AG04449 (cell line): ENCODE results near the gene TBC1D2.
"Not testable (repeated sequence)": the region's sequence is repeated elsewhere in the genome, so short reads cannot be mapped to it uniquely, and the experiment has no call there.

Experiments
- CTCF ChIA-PET: fragments of 350-600 bp; formaldehyde crosslinking; extraction: SDS; loops from one replicate; lab custom pipeline; 2021; ENCODE audit warnings: antibody characterized with exemption; lab: Yijun Ruan, JAX
- POLR2A ChIA-PET: fragments of 400-600, 350-600 bp; formaldehyde crosslinking; extraction: SDS; loops from one replicate; lab custom pipeline; 2020; ENCODE audit warnings: antibody characterized with exemption, inconsistent platforms; lab: Yijun Ruan, JAX
- DNase-seq: peaks from one replicate; pipeline ENCODE4 v3.0.0-alpha.2; 2010; ENCODE audit warnings: low read depth, low spot score
- H3K4me3 ChIP-seq: 2 replicates; pipeline ENCODE4 v1.5.1; 2011; ENCODE audit warnings: low read depth, mild to moderate bottlenecking, control low read depth, low read length
- TF ChIP-seq, protein P1 (sequence below): IDR thresholded peaks from one replicate; pipeline ENCODE4 v1.5.1; 2011; ENCODE audit warnings: mild to moderate bottlenecking, moderate library complexity, low read length, control low read depth, inconsistent platforms; ENCODE audit not compliant: insufficient read depth; ENCODE audit errors: missing control alignments

TBC1D2 gene

DNA sequence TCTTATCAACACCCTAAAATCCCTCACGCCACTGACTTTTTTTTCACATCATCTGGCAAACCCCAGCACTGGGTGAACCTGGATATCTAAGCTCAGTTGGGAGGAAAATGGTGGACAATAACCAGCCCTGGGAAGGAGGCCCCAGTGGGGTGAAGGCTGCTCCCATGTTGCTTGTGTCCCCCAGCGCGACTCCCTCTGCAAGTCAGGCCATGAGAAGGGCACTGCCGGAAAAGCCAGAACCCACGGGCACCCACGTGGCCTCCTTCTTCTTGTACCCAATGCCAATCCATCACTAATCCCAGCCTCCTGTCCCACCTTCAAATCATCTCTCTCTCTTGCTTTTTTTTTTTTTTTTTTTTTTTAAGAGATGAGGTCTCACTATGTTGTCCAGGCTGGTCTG is 74.5 kb downstream of the TBC1D2 start:
- CTCF ChIA-PET: interaction anchor here (0.9 kb wide), 1 partner anchor 13 kb away, joined by 4 read pairs; no protein-coding TSS in a partner anchor
- no peak for DNase-seq
- TF ChIP-seq, protein P1, sequence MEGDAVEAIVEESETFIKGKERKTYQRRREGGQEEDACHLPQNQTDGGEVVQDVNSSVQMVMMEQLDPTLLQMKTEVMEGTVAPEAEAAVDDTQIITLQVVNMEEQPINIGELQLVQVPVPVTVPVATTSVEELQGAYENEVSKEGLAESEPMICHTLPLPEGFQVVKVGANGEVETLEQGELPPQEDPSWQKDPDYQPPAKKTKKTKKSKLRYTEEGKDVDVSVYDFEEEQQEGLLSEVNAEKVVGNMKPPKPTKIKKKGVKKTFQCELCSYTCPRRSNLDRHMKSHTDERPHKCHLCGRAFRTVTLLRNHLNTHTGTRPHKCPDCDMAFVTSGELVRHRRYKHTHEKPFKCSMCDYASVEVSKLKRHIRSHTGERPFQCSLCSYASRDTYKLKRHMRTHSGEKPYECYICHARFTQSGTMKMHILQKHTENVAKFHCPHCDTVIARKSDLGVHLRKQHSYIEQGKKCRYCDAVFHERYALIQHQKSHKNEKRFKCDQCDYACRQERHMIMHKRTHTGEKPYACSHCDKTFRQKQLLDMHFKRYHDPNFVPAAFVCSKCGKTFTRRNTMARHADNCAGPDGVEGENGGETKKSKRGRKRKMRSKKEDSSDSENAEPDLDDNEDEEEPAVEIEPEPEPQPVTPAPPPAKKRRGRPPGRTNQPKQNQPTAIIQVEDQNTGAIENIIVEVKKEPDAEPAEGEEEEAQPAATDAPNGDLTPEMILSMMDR: no peak
- POLR2A ChIA-PET: no interaction called here
- no peak overlapping the region for H3K4me3 ChIP-seq

DNA sequence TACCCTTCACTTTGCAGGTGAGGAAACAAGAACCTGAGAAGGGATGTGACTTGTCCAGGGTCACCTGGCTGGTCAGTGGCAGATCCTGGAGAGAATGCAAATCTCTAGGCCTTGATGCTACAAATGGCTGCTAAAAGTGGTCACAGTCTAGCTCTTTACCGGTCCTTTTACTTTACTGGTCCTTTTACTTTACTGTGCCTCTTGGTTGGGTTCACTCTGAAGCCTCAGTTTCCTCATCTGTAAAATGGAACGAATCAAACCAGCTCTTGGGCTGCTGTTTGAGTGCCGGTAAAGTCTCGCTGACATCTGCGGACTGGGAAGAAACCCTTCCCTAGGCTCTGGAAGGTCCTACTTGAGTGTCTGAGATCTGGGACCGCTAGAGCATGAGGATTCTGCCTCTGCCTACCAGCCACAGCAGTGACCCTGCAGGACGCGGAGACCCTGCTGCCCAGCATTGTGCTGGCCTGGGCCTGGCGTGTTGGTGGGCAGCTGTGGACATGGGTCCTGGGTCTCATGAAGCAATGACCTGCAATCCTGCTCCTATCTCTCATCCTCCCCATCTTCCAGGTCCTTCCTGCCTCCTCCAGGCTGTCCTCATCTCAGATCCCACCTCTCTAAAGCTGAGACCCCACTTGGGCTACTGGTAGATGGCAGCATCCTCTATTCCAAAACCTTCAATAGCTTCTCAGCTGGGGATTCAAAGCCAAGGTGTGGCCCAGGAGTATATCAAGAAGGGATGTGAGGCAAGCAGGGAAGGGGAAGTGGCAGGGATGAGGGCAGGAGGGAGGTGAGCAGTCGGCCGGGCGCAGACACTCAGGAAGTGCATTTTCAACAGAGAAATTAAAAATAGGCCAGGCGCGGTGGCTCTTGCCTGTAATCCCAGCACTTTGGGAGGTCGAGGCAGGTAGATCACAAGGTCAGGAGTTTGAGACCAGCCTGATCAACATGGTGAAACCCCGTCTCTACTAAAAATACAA is 76.3 kb downstream of the TBC1D2 start:
- no peak overlapping the region for H3K4me3 ChIP-seq
- POLR2A ChIA-PET: no interaction called here
- TF ChIP-seq, protein P1: no peak
- CTCF ChIA-PET: interaction anchor here (1.0 to 2.7 kb wide), 4 partner anchors 9 to 105 kb away, joined by 3 to 10 read pairs (median 3); no protein-coding TSS in a partner anchor
- no peak for DNase-seq

DNA sequence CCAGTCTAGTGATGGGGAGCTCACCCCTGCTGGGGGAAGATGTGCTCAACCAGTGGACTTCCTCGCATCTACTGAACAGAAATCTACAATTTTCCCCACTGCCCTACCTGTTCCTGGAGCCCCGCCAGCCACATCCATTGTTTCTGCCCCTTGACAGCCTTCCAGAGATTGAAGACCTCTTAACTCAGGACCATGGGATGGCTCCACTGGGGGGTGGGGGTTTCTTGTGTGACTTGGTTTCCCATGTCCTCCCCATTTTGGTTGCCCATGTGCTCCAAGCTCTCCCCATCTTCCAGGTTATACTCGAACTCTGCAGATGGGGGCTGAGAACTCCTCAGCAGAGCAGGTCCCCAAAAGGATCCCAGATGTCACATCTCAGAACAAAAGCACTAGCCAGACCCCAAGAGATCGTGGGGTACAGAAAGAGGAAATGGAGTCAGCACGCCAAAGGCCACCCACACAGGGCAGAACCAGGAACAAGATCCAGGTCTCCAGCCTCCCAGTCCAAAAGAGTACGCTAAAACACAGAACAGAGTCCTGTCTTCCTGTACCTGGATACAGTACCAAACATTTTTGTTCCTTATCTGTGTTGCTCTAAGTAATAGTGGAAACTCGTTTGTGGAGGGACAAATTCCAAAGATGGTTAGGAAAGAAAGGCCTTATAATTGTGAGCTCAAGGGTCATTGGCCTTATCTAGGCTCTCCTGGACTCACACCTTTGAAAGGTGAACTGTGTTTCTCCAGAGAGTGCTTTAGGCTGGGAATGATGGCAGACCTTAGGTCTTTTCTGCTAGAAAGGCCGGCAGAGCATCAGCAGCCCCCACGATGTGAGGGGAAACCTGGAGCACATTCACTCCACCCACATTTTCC is 78.8 kb downstream of the TBC1D2 start:
- H3K4me3 ChIP-seq: no peak overlapping the region

DNA sequence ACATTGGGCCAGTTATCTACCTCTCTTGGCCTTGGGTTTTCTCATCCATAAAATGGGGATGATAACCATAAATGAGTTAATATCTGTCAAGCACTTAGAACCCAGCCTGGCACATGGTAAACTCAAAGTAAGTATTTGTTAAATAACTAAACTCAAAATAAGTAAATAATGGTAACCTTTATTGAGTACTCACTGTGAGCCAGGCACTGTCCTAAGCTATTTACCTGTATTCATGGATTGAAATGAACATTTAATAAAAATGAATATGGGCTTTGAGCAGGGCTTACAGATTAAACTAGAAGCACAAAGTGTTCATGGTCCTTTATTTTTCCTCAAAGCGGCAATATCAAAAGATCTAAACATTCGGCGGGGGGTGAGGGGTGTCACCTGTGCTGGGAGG is 79.7 kb downstream of the TBC1D2 start:
- ChIA-PET POLR2A (no interaction called here), CTCF (no interaction called here)
- TF ChIP-seq, protein P1: no peak
- H3K4me3 ChIP-seq: no peak overlapping the region
- DNase-seq: no peak

More for the DNA sequence above, 78.8 kb downstream of the TBC1D2 start:
- POLR2A ChIA-PET: no interaction called here
- no peak for DNase-seq
- CTCF ChIA-PET: no interaction called here
- TF ChIP-seq, protein P1: no peak

DNA sequence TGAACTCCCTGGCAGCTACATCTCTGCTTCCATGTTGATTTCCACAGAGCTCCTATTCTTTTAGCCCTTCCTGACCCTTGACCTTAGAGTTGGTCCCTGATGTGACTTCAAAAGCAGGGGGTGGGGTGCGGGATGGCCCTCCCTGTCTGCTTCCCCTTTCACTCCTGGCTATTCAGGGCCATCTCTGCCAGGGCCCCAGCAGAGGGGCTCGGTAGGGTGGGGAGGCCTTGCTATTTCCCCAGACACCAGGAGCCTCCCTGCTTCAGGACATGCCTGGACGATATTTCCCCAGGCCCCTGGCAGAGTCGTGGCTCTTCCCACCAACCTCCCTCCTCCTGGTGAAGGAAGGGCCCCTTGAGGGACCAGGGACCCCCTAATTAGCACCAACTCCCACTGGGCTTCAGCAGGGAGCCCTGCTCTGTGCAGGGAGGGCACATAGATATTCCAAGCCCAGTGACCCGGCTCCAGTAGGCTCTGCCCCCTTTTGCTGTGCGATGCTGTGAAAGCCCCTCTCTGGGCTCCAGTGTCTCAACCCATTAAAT is 80.3 kb downstream of the TBC1D2 start:
- CTCF ChIA-PET: interaction anchor here (1.5 kb wide), 1 partner anchor 19 kb away, joined by 4 read pairs; no protein-coding TSS in a partner anchor
- POLR2A ChIA-PET: no interaction called here
- DNase-seq: no peak
- TF ChIP-seq, protein P1: no peak
- no peak overlapping the region for H3K4me3 ChIP-seq

DNA sequence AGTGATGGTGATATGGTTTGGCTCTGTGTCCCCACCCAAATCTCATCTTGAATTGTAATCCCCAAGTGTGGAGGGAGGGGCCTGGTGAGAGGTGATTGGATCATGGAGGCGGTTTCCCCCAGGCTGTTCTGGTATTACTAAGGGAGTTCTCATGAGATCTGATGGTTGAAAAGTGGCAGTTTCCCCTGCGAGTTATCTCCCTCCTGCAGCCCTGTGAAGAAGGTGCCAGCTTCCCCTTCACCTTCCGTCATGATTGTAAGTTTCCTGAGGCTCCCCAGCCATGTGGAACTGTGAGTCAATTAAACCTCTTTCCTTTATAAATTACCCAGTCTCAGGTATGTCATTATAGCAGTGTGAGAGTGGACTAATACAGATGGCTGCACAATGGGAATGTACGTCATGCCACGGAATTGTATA is 80.9 kb downstream of the TBC1D2 start:
- H3K4me3 ChIP-seq, POLR2A ChIA-PET, DNase-seq: not testable (repeated sequence)
- CTCF ChIA-PET: interaction anchor here (1.5 kb wide), 1 partner anchor 19 kb away, joined by 4 read pairs; no protein-coding TSS in a partner anchor
